ENCODE results near the gene CD24.
A peak's percentile ranks its signal among the peaks of the same experiment; 100 is the strongest.
"Not testable (repeated sequence)": the region's sequence is repeated elsewhere in the genome, so short reads cannot be mapped to it uniquely, and the experiment has no call there.

The CD24 gene, protein sequence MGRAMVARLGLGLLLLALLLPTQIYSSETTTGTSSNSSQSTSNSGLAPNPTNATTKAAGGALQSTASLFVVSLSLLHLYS

DNA sequence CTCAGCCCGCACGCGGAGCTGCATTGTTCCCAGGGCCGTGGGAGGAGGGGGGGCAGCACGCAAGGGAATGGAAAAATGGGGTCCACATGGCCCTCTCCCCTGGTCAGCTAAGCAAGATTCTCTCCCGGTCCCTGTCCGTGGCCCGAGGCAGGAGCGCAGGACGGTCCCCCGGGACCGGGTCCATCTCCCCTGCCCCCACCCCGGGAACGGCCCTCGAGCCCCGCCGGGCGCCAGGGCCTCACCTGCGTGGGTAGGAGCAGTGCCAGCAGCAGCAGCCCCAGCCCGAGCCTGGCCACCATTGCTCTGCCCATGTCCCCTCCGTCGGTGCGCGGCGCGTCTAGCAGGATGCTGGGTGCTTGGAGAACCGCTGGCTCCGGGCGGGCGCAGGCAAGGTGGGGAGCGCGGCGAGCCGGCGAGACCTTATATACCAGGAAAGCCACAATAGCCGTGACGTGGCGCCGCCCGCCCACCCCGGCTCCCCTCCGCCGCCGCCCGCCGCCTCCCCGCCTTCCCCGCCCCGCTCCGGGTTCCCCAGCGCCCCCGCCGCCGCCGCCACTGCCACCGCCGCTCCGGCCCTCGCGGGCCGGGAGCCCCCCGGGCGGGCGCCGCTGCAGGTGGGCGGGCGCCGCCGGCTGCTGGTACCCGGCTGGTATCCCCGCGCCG lies at the start of gene CD24:
TSS of gene CD24 (minus strand) at position 394 of the 663 bp plus-strand sequence. CDS start at position 311, 83 bp downstream.
- no peaks in the 10 kb centered on the region for H3K9me3 ChIP-seq (ENCODE audit: low read length)
- H3K36me3 ChIP-seq (ENCODE audit: insufficient read depth, low read length), result peaks cover 9% of the 10 kb centered on the region
- peak within 1 kb of the TSS; percentile 97 for H2AFZ ChIP-seq (ENCODE audit: low read depth, low read length)
- H3K4me1 ChIP-seq (ENCODE audit: insufficient read depth, low read length), result peaks cover 7% of the 10 kb centered on the region
- H3K4me3 ChIP-seq (ENCODE audit: low read length), result peak within 1 kb of the TSS; percentile 91
- H3K27me3 ChIP-seq (ENCODE audit: insufficient read depth, low read length), result peaks cover 2% of the 10 kb centered on the region

DNA sequence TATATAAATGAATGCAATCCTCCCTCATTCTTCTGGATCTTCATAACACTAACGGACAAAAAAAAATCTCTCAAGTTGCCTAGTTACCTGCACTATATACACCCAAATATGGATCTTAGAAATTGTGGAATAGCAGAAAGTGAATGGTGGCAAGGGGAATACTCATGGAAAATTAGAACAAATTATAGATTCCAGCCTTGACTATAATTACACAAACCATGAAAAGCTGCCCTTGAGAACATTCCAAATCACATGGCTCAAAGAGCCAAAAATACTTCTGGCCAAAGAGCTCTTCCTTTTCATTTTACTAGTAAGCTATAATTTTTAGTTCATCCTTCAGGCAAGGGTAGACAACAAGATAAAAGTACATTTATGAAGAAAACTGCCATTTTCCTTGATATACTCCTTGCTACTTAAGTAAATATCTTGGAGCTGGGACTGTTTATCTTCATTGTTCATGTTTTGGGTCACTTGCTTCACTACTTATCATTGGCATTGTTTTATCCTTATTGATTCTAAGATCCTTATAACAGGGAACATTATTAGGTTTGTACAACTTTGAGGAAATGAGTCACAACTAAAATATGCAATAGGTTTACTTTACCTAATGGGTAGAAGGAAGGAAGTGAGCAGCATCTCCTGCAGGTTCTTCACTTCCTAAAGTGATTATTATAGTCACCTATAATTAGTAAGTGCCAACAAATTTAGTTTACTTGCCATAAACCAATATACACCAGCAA lies 47.1 kb upstream of the CD24 start:
- Histone ChIP-seq H2AFZ (ENCODE audit: low read depth, low read length) (no peak overlapping the region), H3K36me3 (ENCODE audit: insufficient read depth, low read length) (no peaks in the 10 kb centered on the region), H3K4me3 (ENCODE audit: low read length) (no peak overlapping the region)

DNA sequence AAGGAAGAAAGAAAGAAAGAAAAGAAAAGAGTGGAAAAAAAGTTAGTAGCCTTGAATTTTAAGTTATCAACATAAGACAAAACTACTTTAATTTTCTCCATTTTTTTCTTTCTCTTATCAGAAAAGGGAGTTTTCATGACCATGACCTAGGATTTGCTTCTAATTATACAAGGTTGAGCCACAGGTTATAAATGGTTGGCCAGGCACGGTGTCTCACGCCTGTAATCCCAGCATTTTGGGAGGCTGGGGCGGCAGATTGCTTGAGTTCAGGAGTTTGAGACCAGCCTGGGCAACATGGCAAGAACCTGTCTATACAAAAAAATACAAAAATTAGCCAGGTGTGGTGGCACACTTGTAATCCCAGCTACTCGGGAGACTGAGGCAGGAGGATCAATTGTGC lies 45.7 kb upstream of the CD24 start:
- Histone ChIP-seq H3K4me1 (ENCODE audit: insufficient read depth, low read length) (no peaks in the 10 kb centered on the region), H3K36me3 (ENCODE audit: insufficient read depth, low read length) (no peaks in the 10 kb centered on the region), H3K9me3 (ENCODE audit: low read length) (no peaks in the 10 kb centered on the region), H3K27me3 (ENCODE audit: insufficient read depth, low read length) (no peaks in the 10 kb centered on the region), H2AFZ (ENCODE audit: low read depth, low read length) (no peak overlapping the region), H3K4me3 (ENCODE audit: low read length) (no peak overlapping the region)

More for the DNA sequence above, 47.1 kb upstream of the CD24 start:
- Histone ChIP-seq H3K4me1 (ENCODE audit: insufficient read depth, low read length) (no peaks in the 10 kb centered on the region), H3K9me3 (ENCODE audit: low read length) (no peaks in the 10 kb centered on the region), H3K27me3 (ENCODE audit: insufficient read depth, low read length) (no peaks in the 10 kb centered on the region)

DNA sequence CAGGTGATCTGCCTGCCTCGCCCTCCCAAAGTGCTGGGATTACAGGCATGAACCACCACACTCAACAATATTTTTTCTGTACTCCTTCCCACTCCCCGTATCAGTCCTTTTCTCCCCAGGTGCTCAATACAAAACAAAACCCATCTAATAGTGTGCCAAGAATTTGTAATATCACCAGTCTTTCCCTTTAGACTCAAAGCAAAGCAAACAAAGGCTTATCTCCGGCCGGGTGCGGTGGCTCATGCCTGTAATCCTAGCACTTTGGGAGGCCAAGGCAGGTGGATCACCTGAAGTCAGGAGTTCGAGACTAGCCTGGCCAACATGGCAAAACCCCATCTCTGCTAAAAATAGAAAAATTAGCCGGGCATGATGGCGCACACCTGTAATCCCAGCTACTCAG lies 45.1 kb upstream of the CD24 start:
- H3K27me3 ChIP-seq (ENCODE audit: insufficient read depth, low read length); H3K4me1 ChIP-seq (ENCODE audit: insufficient read depth, low read length); H2AFZ ChIP-seq (ENCODE audit: low read depth, low read length); H3K36me3 ChIP-seq (ENCODE audit: insufficient read depth, low read length); H3K9me3 ChIP-seq (ENCODE audit: low read length); H3K4me3 ChIP-seq (ENCODE audit: low read length): not testable (repeated sequence)

DNA sequence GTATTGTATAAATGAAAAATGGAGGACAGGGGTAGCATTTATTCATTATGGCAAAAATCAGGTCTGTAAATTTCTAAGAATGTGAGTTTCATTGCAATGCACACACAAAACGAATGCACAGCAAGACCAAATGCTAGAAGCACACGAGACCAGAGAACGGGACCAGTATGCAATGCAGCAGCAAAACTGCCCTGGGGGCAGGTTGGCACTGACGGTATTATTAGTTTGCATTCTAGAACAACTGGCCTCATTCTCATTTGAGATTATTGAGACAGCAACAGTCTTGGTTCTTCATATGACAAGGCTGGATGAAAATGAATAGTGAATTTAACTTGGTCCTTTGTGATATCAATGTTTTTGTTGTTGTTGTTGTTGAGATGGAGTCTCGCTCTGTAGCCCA lies 44.5 kb upstream of the CD24 start:
- no peaks in the 10 kb centered on the region for H3K36me3 ChIP-seq (ENCODE audit: insufficient read depth, low read length)
- no peaks in the 10 kb centered on the region for H3K27me3 ChIP-seq (ENCODE audit: insufficient read depth, low read length)
- no peaks in the 10 kb centered on the region for H3K9me3 ChIP-seq (ENCODE audit: low read length)
- no peak overlapping the region for H3K4me3 ChIP-seq (ENCODE audit: low read length)
- H2AFZ ChIP-seq (ENCODE audit: low read depth, low read length), result no peak overlapping the region
- no peaks in the 10 kb centered on the region for H3K4me1 ChIP-seq (ENCODE audit: insufficient read depth, low read length)

DNA sequence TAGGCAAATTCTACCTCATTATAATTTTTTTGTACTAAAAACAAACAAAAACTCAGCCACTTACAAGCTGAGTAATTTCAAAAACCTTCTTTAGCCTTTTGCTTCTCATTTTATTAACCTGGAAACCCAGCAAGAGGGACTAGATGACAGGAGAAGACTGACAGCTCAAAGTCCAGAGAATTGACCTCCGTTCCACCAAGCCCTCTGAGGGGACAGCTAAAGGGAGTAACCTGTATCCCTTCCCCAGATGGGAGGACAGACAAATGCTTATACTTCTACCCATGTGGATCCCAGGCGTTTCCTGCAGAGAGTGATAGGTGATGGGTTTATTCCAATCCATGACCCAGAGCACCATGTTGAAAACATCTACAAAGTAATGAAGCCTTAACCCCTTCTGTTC lies 35.0 kb upstream of the CD24 start:
- Histone ChIP-seq H3K36me3 (ENCODE audit: insufficient read depth, low read length) (no peaks in the 10 kb centered on the region), H3K9me3 (ENCODE audit: low read length) (no peaks in the 10 kb centered on the region), H3K4me1 (ENCODE audit: insufficient read depth, low read length) (no peaks in the 10 kb centered on the region), H3K4me3 (ENCODE audit: low read length) (no peak overlapping the region), H3K27me3 (ENCODE audit: insufficient read depth, low read length) (no peaks in the 10 kb centered on the region), H2AFZ (ENCODE audit: low read depth, low read length) (no peak overlapping the region)

DNA sequence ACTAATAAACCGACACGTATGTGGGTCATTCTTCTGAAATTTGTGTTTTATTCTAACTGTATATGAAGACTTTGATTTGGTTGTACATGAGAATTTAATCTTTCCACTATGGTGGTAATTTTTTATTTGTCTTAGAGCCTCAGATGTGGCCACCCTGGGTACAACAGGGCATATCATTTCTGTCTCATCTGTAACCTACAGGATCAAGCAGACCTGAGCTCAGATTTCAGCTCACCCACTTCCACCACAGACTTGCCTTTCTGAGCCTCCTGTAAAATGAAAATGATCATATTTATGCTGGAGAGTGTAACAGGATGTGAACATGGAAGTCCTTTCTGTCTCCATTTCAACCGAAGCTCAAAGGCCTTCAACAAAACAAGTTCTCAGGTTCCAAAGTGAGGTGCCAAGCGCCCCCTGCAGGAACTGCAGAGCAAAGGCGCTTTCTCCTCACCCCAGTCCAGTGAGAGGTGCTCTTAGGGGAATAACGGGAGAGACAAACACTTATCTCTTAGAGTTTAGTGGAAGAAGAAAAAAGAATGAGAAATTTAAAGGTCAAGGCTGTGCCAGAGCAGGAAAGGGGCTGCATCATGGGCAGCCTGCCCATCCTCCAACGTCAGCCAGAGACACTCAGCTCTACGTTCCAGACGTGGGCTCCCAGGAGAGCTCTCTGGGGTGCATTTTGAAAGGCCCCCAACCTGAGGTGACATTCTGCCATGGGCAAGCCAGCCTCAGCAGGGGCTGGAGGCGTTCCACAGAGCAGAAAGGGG lies 23.0 kb upstream of the CD24 start:
- Histone ChIP-seq H3K4me1 (ENCODE audit: insufficient read depth, low read length) (no peaks in the 10 kb centered on the region), H3K9me3 (ENCODE audit: low read length) (no peaks in the 10 kb centered on the region), H3K36me3 (ENCODE audit: insufficient read depth, low read length) (no peaks in the 10 kb centered on the region), H3K4me3 (ENCODE audit: low read length) (no peak overlapping the region), H2AFZ (ENCODE audit: low read depth, low read length) (peak overlapping the region; percentile 24), H3K27me3 (ENCODE audit: insufficient read depth, low read length) (no peaks in the 10 kb centered on the region)

DNA sequence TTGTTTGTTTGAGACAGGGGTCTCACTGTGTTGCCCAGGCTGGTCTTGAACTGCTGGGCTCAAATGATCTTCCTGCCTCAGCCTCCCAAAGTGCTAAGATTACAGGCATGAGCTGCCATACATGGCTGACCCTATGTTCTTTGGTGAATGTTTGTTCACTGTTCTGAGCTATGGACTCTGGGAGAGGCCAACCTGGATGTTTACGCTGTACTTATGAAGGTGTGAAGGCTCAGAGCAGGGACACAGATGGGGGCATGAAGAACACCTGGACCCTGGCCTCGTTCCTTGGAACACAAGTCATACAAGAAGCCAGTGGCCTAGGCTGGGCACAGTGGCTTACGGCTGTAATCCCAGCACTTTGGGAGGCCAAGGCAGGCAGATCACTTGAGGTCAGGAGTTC lies 21.1 kb upstream of the CD24 start:
- H2AFZ ChIP-seq (ENCODE audit: low read depth, low read length), result no peak overlapping the region
- no peaks in the 10 kb centered on the region for H3K4me1 ChIP-seq (ENCODE audit: insufficient read depth, low read length)
- no peaks in the 10 kb centered on the region for H3K36me3 ChIP-seq (ENCODE audit: insufficient read depth, low read length)
- H3K4me3 ChIP-seq (ENCODE audit: low read length), result no peak overlapping the region
- H3K27me3 ChIP-seq (ENCODE audit: insufficient read depth, low read length), result no peaks in the 10 kb centered on the region
- no peaks in the 10 kb centered on the region for H3K9me3 ChIP-seq (ENCODE audit: low read length)

DNA sequence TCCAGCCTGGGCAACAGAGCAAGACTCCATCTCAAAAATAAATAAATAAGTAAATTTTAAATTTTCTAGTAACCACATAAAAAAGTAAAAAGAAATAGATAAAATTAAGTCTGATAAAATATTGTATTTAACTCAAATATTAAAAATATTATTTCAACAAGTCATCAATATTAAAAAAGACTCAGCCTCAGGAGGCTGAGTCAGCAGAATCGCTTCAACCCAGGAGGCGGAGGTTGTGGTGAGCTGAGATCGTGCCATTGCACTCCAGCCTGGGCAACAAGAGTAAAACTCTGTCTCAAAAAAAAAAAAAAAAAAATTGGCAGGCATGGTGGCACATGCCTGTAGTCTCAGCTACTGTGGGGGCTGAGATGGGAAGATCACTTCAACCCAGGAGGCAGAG lies 15.2 kb upstream of the CD24 start:
- H3K36me3 ChIP-seq (ENCODE audit: insufficient read depth, low read length); H2AFZ ChIP-seq (ENCODE audit: low read depth, low read length); H3K9me3 ChIP-seq (ENCODE audit: low read length); H3K4me1 ChIP-seq (ENCODE audit: insufficient read depth, low read length); H3K4me3 ChIP-seq (ENCODE audit: low read length); H3K27me3 ChIP-seq (ENCODE audit: insufficient read depth, low read length): not testable (repeated sequence)

DNA sequence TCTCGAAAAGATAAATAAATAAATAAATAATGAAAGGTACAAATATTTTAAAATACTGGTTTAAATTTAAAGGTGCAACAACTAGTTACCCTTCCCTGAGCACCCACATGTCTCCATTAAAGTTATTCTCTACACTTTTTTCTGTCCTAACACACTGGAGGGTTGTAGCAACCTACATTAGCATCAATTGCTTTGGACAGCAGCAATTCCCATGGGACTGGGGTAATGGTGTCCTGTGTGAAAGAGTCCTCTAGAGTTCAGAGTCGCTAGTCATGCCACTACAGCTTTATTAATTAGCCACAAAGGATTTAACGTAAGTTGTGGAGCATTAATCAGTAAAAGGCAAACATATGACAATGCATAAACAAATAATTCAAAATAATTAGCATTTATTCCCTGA lies 14.1 kb upstream of the CD24 start:
- no peaks in the 10 kb centered on the region for H3K36me3 ChIP-seq (ENCODE audit: insufficient read depth, low read length)
- H3K27me3 ChIP-seq (ENCODE audit: insufficient read depth, low read length), result peaks cover 2% of the 10 kb centered on the region
- H3K4me1 ChIP-seq (ENCODE audit: insufficient read depth, low read length), result no peaks in the 10 kb centered on the region
- no peak overlapping the region for H2AFZ ChIP-seq (ENCODE audit: low read depth, low read length)
- no peak overlapping the region for H3K4me3 ChIP-seq (ENCODE audit: low read length)
- no peaks in the 10 kb centered on the region for H3K9me3 ChIP-seq (ENCODE audit: low read length)

DNA sequence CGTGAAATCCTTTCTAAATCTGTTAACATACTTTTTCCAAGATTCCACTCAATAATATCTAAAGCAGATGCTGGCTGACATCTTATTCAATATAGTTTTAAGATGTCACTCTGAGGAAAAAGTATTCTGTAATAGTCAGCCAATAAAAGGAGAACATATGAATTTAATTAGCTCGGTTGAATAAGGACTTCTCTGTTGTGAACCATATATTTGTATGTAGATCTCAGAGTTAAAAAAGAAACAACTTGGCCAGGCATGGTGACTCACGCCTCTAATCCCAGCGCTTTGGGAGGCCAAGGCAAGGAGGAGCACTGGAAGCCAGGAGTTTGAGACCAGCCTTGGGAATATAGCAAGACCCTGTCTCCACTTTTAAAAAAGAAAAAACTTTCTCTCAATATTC lies 7.4 kb upstream of the CD24 start:
- no peaks in the 10 kb centered on the region for H3K4me1 ChIP-seq (ENCODE audit: insufficient read depth, low read length)
- H3K4me3 ChIP-seq (ENCODE audit: low read length), result no peak overlapping the region
- no peaks in the 10 kb centered on the region for H3K9me3 ChIP-seq (ENCODE audit: low read length)
- H3K27me3 ChIP-seq (ENCODE audit: insufficient read depth, low read length), result peaks cover 4% of the 10 kb centered on the region
- no peaks in the 10 kb centered on the region for H3K36me3 ChIP-seq (ENCODE audit: insufficient read depth, low read length)
- H2AFZ ChIP-seq (ENCODE audit: low read depth, low read length), result no peak overlapping the region

DNA sequence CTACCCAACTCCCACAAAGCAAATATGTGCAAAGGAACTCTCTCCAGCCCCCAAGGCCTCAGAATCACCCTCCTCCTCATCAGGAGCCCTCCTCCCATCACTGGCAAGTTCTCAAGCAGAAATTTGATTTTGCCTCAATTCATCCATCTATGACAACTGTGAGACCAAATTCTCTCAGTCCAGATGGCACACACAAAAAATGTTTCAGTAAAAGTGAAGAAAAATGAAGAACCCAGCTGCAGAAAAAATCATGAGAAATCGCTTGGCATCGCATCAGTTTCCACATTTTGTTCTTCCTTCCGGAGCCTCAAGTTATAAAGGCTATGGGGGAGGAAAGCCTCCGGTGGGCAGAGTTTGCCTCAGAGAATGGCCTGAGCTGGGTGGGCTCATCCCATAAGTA lies 6.4 kb upstream of the CD24 start:
- no peaks in the 10 kb centered on the region for H3K36me3 ChIP-seq (ENCODE audit: insufficient read depth, low read length)
- no peak overlapping the region for H3K4me3 ChIP-seq (ENCODE audit: low read length)
- H3K9me3 ChIP-seq (ENCODE audit: low read length), result no peaks in the 10 kb centered on the region
- H3K4me1 ChIP-seq (ENCODE audit: insufficient read depth, low read length), result peaks cover 4% of the 10 kb centered on the region
- H2AFZ ChIP-seq (ENCODE audit: low read depth, low read length), result no peak overlapping the region
- H3K27me3 ChIP-seq (ENCODE audit: insufficient read depth, low read length), result peaks cover 4% of the 10 kb centered on the region

DNA sequence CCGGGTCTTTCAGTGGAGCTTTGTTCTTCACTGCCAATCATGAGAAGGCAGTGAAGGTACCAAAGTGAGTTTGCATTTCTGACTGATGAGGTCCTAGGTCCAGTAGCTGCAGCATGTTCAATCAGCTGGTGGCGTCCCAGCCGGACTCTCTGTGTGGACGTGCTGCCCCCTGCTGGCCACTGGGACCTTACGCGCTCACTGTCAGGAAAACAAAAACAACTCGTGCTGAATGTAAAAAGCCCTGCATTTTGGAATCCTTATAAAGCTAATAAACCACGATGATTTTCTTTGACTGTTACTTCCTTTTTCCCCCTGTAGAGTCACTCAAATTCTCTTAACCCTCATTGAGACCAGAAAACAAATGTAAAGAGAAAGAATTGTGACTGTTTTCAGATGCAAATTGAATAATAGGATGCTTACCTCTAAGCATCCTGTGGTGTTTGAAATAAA lies 4.9 kb upstream of the CD24 start:
- Histone ChIP-seq H2AFZ (ENCODE audit: low read depth, low read length) (peak overlapping the region; percentile 63), H3K36me3 (ENCODE audit: insufficient read depth, low read length) (no peaks in the 10 kb centered on the region), H3K4me3 (ENCODE audit: low read length) (no peak overlapping the region), H3K4me1 (ENCODE audit: insufficient read depth, low read length) (peaks cover 7% of the 10 kb centered on the region), H3K9me3 (ENCODE audit: low read length) (no peaks in the 10 kb centered on the region), H3K27me3 (ENCODE audit: insufficient read depth, low read length) (peaks cover 2% of the 10 kb centered on the region)
